ENCODE measurements around the gene ADRM1.

Gene ADRM1

GRCh38 chr20:62268228-62268900 is 34.4 kb upstream of the ADRM1 start:
- TF ChIP-seq CTCF (IDR thresholded peaks at IDR 0.05; ENCODE audit: borderline replicate concordance, control extremely low read depth, extremely low read depth, insufficient read depth, missing control alignments): no peak
- in situ Hi-C loops (cut with MboI; ENCODE audit: low sequenced_read_pairs, unreplicated experiment): no loop called here
- DNase-seq (ENCODE audit: low spot score): no peak

- in situ Hi-C loops (cut with MboI; ENCODE audit: low sequenced_read_pairs, unreplicated experiment): no loop called here
- TF ChIP-seq CTCF (IDR thresholded peaks at IDR 0.05; ENCODE audit: borderline replicate concordance, control extremely low read depth, extremely low read depth, insufficient read depth, missing control alignments): no peak
- DNase-seq (ENCODE audit: low spot score): no peak
Measured at GRCh38 chr20:62269378-62269777, 33.4 kb upstream of the ADRM1 start.

GRCh38 chr20:62269871-62270270 is 32.9 kb upstream of the ADRM1 start:
- no peak for DNase-seq (ENCODE audit: low spot score)
- no peak for TF ChIP-seq CTCF (IDR thresholded peaks at IDR 0.05; ENCODE audit: borderline replicate concordance, control extremely low read depth, extremely low read depth, insufficient read depth, missing control alignments)
- in situ Hi-C loops (cut with MboI; ENCODE audit: low sequenced_read_pairs, unreplicated experiment): no loop called here

- in situ Hi-C loops (cut with MboI; ENCODE audit: low sequenced_read_pairs, unreplicated experiment): no loop called here
- DNase-seq (ENCODE audit: low spot score): no peak
- no peak for TF ChIP-seq CTCF (IDR thresholded peaks at IDR 0.05; ENCODE audit: borderline replicate concordance, control extremely low read depth, extremely low read depth, insufficient read depth, missing control alignments)
Measured at GRCh38 chr20:62272200-62272599, 30.6 kb upstream of the ADRM1 start.

GRCh38 chr20:62273416-62273815 is 29.4 kb upstream of the ADRM1 start:
- TF ChIP-seq CTCF (IDR thresholded peaks at IDR 0.05; ENCODE audit: borderline replicate concordance, control extremely low read depth, extremely low read depth, insufficient read depth, missing control alignments): no peak
- no peak for DNase-seq (ENCODE audit: low spot score)
- in situ Hi-C loops (cut with MboI; ENCODE audit: low sequenced_read_pairs, unreplicated experiment): no loop called here

- TF ChIP-seq CTCF (IDR thresholded peaks at IDR 0.05; ENCODE audit: borderline replicate concordance, control extremely low read depth, extremely low read depth, insufficient read depth, missing control alignments): no peak
- DNase-seq (ENCODE audit: low spot score): no peak
- in situ Hi-C loops (cut with MboI; ENCODE audit: low sequenced_read_pairs, unreplicated experiment): no loop called here
Measured at GRCh38 chr20:62274332-62274950, 28.4 kb upstream of the ADRM1 start.
